Skeletal muscle tissue (tissue), 4 donors: ENCODE results near the gene MYOC. TPM values are rescaled to one million over a fixed set of nuclear protein-coding genes. Genes with fewer than 3 reads are reported as not detected.

Experiments used
- H3K27ac ChIP-seq: one replicate; pipeline ENCODE4 v1.7.0; 2013; ENCODE audit warnings: mild to moderate bottlenecking, low read depth, low read length, inconsistent platforms
- H3K27me3 ChIP-seq, 3 donors: one replicate each; pipeline ENCODE4 v1.7.0; 2013; ENCODE audit warnings: low read length in 3 of 3; ENCODE audit not compliant: control insufficient read depth in 3 of 3, insufficient read depth in 3 of 3
- H3K36me3 ChIP-seq, 3 donors: one replicate each; pipeline ENCODE4 v1.7.0; 2013; ENCODE audit warnings: low read length in 3 of 3; ENCODE audit not compliant: control insufficient read depth in 3 of 3, insufficient read depth in 3 of 3
- H3K4me1 ChIP-seq, 3 donors: one replicate each; pipeline ENCODE4 v1.7.0; 2013; ENCODE audit warnings: low read length in 3 of 3, mild to moderate bottlenecking in 3 of 3; ENCODE audit not compliant: control insufficient read depth in 3 of 3, insufficient read depth in 3 of 3
- H3K4me3 ChIP-seq, 3 donors: one replicate each; pipeline ENCODE4 v1.7.0; 2013; ENCODE audit warnings: low read length in 3 of 3
- H3K9ac ChIP-seq, 3 donors: one replicate each; pipeline ENCODE4 v1.7.0; 2013; ENCODE audit warnings: low read length in 3 of 3, mild to moderate bottlenecking in 3 of 3, moderate library complexity in 2 of 3, low read depth in 1 of 3
- H3K9me3 ChIP-seq, 3 donors: one replicate each; pipeline ENCODE4 v1.7.0; 2013; ENCODE audit warnings: low read length in 3 of 3; ENCODE audit not compliant: control insufficient read depth in 3 of 3
- total RNA-seq: library from RNA; depleted of rRNA; stranded (reverse); fragments of >200 nt; gene quantifications from one replicate; pipeline ENCODE4 v1.2.3, GENCODE V29; 2014
- donor health status: Osteomylitis.

The MYOC gene
- total RNA-seq, 1 donor from 2014 or later: 5.2 TPM

- Histone ChIP-seq H3K9me3 (no peaks in the 10 kb centered on the region), H3K36me3 (peaks cover 21 to 74% (median 66%) of the 10 kb centered on the region in 3 donors), H3K27me3 (no peaks in the 10 kb centered on the region), H3K4me3 (no peak overlapping the region), H3K9ac (no peak overlapping the region), H3K4me1 (no peaks in the 10 kb centered on the region), H3K27ac (no peak overlapping the region)
These were observed 64.3 kb downstream of the MYOC start for GRCh38 chr1:171588230-171588629.

GRCh38 chr1:171585715-171586114 is 66.8 kb downstream of the MYOC start:
- Histone ChIP-seq H3K36me3 (peaks cover 16 to 68% (median 68%) of the 10 kb centered on the region in 3 donors), H3K27me3 (no peaks in the 10 kb centered on the region), H3K4me3 (no peak overlapping the region), H3K9me3 (no peaks in the 10 kb centered on the region), H3K4me1 (no peaks in the 10 kb centered on the region), H3K27ac (no peak overlapping the region), H3K9ac (no peak overlapping the region)

Other genes with a start within 250 kb of the MYOC start
- 32.4 TPM for gene PRRC2C, start 167.2 kb downstream of the MYOC start, total RNA-seq
- not detected for gene MYOCOS, start 30.4 kb downstream of the MYOC start, total RNA-seq
- gene VAMP4, start 89.4 kb upstream of the MYOC start, total RNA-seq: 3.7 TPM
- gene METTL13, start 129.0 kb upstream of the MYOC start, total RNA-seq: 11.0 TPM
- 2.6 TPM for gene DNM3, start 188.8 kb upstream of the MYOC start, total RNA-seq